Mesothelial cell of epicardium (in vitro differentiated cells): ENCODE data around the gene UGT2A2. TPM values are rescaled to one million over a fixed set of nuclear protein-coding genes. Genes with fewer than 3 reads are reported as not detected.

Experiments
- DNase-seq, 2 experiments: peaks; one replicate each; pipeline ENCODE4 v3.0.0; 2021; ENCODE audit warnings: low spot score in 2 of 2; ENCODE audit not compliant: unreplicated experiment in 2 of 2
- H3K27ac Mint-ChIP-seq: 2 replicates; pipeline ENCODE4 v1.8.0; 2021; ENCODE audit warnings: mixed read lengths
- H3K27me3 Mint-ChIP-seq: 2 replicates; pipeline ENCODE4 v1.8.0; 2021; ENCODE audit warnings: low read depth, mixed read lengths
- H3K36me3 Mint-ChIP-seq: 2 replicates; pipeline ENCODE4 v1.8.0; 2021; ENCODE audit warnings: mixed read lengths
- H3K4me1 Mint-ChIP-seq: 2 replicates; pipeline ENCODE4 v1.8.0; 2021; ENCODE audit warnings: mixed read lengths
- H3K4me3 Mint-ChIP-seq: 2 replicates; pipeline ENCODE4 v1.8.0; 2021; ENCODE audit warnings: mild to moderate bottlenecking, moderate library complexity, mixed read lengths
- H3K9me3 Mint-ChIP-seq: 2 replicates; pipeline ENCODE4 v1.8.0; 2021; ENCODE audit warnings: mixed read lengths
- CTCF ChIP-seq: fragments of 200-600 bp; sonication (generic); IDR thresholded peaks from one replicate; pipeline ENCODE4 v1.5.0; 2021; ENCODE audit warnings: antibody characterized with exemption; ENCODE audit not compliant: unreplicated experiment
- total RNA-seq: library from RNA; stranded (reverse); gene quantifications from 3 replicates; pipeline ENCODE4 v1.2.1, GENCODE V29; 2021

UGT2A2 gene
- total RNA-seq, 1 donor from 2014 or later, result not detected

- Mint-ChIP-seq H3K4me3 (no peak overlapping the region), H3K27me3 (no peaks in the 10 kb centered on the region), H3K27ac (no peak overlapping the region), H3K9me3 (peaks cover 5% of the 10 kb centered on the region), H3K36me3 (no peaks in the 10 kb centered on the region), H3K4me1 (no peaks in the 10 kb centered on the region)
- no peak for DNase-seq
- TF ChIP-seq CTCF, result no peak
These were observed 48.1 kb downstream of the UGT2A2 start for GRCh38 chr4:69591364-69591763.

- no peak for TF ChIP-seq CTCF
- no peak for DNase-seq
- H3K27ac Mint-ChIP-seq, result no peak overlapping the region
- H3K9me3 Mint-ChIP-seq, result peaks cover 5% of the 10 kb centered on the region
- H3K27me3 Mint-ChIP-seq, result no peaks in the 10 kb centered on the region
- no peaks in the 10 kb centered on the region for H3K4me1 Mint-ChIP-seq
- no peaks in the 10 kb centered on the region for H3K36me3 Mint-ChIP-seq
- H3K4me3 Mint-ChIP-seq, result no peak overlapping the region
These were observed 49.6 kb downstream of the UGT2A2 start for GRCh38 chr4:69589884-69590283.

- DNase-seq, result no peak
- Mint-ChIP-seq H3K4me3 (no peak overlapping the region), H3K4me1 (no peaks in the 10 kb centered on the region), H3K27me3 (peaks cover 4% of the 10 kb centered on the region), H3K36me3 (no peaks in the 10 kb centered on the region), H3K9me3 (peaks cover 5% of the 10 kb centered on the region), H3K27ac (no peak overlapping the region)
- no peak for TF ChIP-seq CTCF
These were observed 55.3 kb downstream of the UGT2A2 start for GRCh38 chr4:69584135-69584534.

- Mint-ChIP-seq H3K4me3 (no peak overlapping the region), H3K36me3 (no peaks in the 10 kb centered on the region), H3K4me1 (no peaks in the 10 kb centered on the region), H3K27me3 (peaks cover 4% of the 10 kb centered on the region), H3K9me3 (peaks cover 5% of the 10 kb centered on the region), H3K27ac (no peak overlapping the region)
- TF ChIP-seq CTCF, result no peak
- DNase-seq, result no peak
These were observed 55.9 kb downstream of the UGT2A2 start for GRCh38 chr4:69583543-69583942.

GRCh38 chr4:69577245-69577644 is 62.2 kb downstream of the UGT2A2 start:
- Mint-ChIP-seq H3K27me3 (peaks cover 4% of the 10 kb centered on the region), H3K9me3 (peaks cover 4% of the 10 kb centered on the region), H3K4me1 (no peaks in the 10 kb centered on the region), H3K36me3 (no peaks in the 10 kb centered on the region), H3K4me3 (no peak overlapping the region), H3K27ac (no peak overlapping the region)
- DNase-seq, result no peak
- TF ChIP-seq CTCF, result no peak

- Mint-ChIP-seq H3K4me3 (no peak overlapping the region), H3K9me3 (peaks cover 4% of the 10 kb centered on the region), H3K27ac (no peak overlapping the region), H3K36me3 (no peaks in the 10 kb centered on the region), H3K4me1 (no peaks in the 10 kb centered on the region), H3K27me3 (peaks cover 1% of the 10 kb centered on the region)
- TF ChIP-seq CTCF, result no peak
- no peak for DNase-seq
These were observed 63.1 kb downstream of the UGT2A2 start for GRCh38 chr4:69576251-69576877.
